Measurements from ENCODE around the gene NBEAL2. TPM values are rescaled to one million over a fixed set of nuclear protein-coding genes. Genes with fewer than 3 reads are reported as not detected.

Gene NBEAL2
- total and polyA plus RNA-seq, 3 donors from 2014 or later, result 16.2 to 44.8 (median 40.2) TPM

DNA sequence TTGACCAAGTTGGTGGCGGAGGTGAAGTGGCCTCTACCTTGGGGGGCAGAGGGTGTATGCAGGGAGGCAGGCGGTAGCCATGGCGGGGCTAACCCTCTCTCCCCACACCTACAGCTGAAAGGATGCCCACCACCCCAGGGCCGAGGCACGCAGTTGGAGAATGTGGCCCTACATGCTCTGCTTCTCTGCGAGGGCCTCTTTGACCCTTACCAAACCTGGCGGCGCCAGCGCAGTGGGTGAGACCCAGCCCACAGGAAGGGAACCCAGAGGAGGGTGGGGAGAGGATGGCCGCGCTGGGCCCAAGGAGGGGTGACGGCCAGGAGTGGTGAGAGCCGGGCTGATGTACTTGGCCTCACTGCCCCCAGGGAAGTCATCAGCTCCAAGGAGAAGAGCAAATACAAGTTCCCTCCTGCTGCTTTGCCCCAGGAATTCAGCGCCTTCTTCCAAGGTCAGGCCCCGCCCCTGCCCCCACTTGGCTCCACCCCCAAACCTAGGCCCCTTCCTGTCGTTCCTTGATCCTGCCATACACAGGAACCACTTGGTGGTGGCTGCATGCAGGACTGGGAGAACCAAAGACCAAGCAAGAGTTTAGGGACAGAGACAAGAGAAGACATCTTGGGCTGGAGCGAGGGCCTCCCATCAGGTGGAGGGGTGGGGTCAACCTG is 9.8 kb downstream of the NBEAL2 start:
- Histone ChIP-seq H3K36me3 (ENCODE audit: low read depth, missing control alignments) (no peaks in the 10 kb centered on the region), H3K4me1 (no peaks in the 10 kb centered on the region), H3K9me3 (no peaks in the 10 kb centered on the region), H3K27me3 (no peaks in the 10 kb centered on the region), H3K4me3 (no peak overlapping the region), H3K27ac (no peak overlapping the region)
- 87 to 89% methylated on average over 10 to 17 of the region's 17 CpGs for WGBS, 2 donors
- TF ChIP-seq, protein P1, sequence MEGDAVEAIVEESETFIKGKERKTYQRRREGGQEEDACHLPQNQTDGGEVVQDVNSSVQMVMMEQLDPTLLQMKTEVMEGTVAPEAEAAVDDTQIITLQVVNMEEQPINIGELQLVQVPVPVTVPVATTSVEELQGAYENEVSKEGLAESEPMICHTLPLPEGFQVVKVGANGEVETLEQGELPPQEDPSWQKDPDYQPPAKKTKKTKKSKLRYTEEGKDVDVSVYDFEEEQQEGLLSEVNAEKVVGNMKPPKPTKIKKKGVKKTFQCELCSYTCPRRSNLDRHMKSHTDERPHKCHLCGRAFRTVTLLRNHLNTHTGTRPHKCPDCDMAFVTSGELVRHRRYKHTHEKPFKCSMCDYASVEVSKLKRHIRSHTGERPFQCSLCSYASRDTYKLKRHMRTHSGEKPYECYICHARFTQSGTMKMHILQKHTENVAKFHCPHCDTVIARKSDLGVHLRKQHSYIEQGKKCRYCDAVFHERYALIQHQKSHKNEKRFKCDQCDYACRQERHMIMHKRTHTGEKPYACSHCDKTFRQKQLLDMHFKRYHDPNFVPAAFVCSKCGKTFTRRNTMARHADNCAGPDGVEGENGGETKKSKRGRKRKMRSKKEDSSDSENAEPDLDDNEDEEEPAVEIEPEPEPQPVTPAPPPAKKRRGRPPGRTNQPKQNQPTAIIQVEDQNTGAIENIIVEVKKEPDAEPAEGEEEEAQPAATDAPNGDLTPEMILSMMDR (IDR thresholded peaks at IDR 0.05), result no peak
- no peak for TF ChIP-seq POLR2A (IDR thresholded peaks at IDR 0.05)
- intact Hi-C loops (cut with DNase I; ENCODE audit: low total_unique reads), result no loop called here
- no peak for DNase-seq

DNA sequence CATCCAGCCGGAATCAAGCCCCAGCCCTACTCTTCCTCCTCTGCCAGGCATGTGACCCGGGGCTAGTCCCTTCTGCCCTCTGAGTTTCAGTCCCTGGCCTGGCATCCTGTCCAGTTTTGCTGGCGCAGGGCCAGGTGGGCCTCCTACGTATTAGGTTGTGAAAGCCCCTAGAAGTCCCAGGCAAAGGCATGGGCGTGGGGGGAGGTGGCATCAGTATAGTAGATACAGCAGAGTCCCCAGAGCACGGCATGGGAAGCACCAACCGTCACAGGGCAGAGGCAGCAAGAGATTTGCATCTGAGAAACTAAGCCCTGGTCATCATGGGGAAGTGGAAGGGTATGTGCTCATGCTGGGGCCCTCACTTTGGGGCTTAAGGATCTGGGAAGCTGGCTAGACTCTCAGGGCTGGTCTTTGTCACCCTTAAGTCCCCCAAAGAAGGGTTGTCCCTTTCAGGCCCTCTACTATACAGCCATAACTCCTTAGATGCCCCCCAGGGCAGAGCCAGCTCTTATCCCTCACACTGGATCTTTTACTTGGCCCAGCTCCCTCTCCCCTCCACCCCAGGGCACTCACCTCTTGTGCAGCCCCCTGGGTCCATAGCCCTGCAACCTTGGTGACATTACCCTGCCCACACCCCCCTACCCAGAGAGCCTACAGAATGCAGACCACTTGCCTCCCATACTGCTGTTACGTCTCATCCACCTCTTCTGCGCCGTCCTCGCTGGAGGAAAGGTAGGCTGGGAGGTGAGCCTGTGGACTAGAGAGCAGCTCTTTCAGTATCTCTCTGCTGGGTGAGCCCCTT is 11.3 kb downstream of the NBEAL2 start:
- DNase-seq, result peak; percentile 39
- intact Hi-C loops (cut with DNase I; ENCODE audit: low total_unique reads), result no loop called here
- WGBS, 2 donors, result 78% methylated on average over 9 to 11 of the region's 11 CpGs
- no peak overlapping the region for H3K27ac ChIP-seq
- H3K36me3 ChIP-seq (ENCODE audit: low read depth, missing control alignments), result no peaks in the 10 kb centered on the region
- H3K4me1 ChIP-seq, result no peaks in the 10 kb centered on the region
- no peak overlapping the region for H3K4me3 ChIP-seq
- H3K9me3 ChIP-seq, result no peaks in the 10 kb centered on the region
- no peak for TF ChIP-seq POLR2A (IDR thresholded peaks at IDR 0.05)
- TF ChIP-seq, protein P1 (IDR thresholded peaks at IDR 0.05), result no peak
- H3K27me3 ChIP-seq, result no peaks in the 10 kb centered on the region

DNA sequence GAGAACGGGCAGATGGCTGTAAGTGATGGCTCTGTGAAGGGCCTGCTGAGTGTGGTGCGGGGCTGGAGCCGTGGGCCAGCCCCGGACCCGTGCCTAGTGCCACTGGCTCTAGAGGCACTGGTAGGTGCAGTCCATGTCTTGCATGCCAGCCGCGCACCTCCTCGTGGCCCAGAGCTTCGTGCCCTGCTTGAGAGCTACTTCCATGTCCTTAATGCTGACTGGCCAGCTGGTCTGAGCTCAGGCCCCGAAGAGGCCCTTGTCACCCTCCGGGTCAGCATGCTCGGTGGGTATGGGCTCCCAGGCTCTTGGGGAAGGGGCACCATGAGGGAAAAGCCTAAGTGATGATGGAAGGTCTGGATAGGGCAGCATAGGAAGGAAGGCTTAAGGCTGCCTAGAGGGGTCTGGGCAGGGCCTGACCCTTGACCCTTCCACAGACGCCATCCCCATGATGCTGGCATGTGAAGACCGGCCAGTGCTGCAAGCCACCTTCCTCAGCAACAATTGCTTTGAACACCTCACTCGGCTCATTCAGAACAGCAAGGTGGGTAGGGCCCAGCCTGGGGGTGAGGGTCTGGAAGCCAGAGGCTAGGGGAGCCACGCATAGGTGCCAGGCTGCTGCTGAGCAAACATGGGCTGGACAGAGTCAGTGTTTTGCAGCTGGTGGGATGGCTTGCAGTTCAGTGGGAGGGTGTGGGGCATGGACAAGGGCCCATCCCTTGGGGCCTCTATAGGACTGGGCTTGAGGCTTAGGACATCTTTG is 12.1 kb downstream of the NBEAL2 start:
- intact Hi-C loops (cut with DNase I; ENCODE audit: low total_unique reads), result no loop called here
- 96 to 97% methylated on average over 12 to 16 of the region's 16 CpGs for WGBS, 2 donors
- Histone ChIP-seq H3K4me1 (no peaks in the 10 kb centered on the region), H3K27me3 (no peaks in the 10 kb centered on the region), H3K9me3 (no peaks in the 10 kb centered on the region), H3K27ac (no peak overlapping the region), H3K4me3 (no peak overlapping the region), H3K36me3 (ENCODE audit: low read depth, missing control alignments) (no peaks in the 10 kb centered on the region)
- DNase-seq, result no peak
- TF ChIP-seq, protein P1 (IDR thresholded peaks at IDR 0.05), result no peak
- no peak for TF ChIP-seq POLR2A (IDR thresholded peaks at IDR 0.05)

DNA sequence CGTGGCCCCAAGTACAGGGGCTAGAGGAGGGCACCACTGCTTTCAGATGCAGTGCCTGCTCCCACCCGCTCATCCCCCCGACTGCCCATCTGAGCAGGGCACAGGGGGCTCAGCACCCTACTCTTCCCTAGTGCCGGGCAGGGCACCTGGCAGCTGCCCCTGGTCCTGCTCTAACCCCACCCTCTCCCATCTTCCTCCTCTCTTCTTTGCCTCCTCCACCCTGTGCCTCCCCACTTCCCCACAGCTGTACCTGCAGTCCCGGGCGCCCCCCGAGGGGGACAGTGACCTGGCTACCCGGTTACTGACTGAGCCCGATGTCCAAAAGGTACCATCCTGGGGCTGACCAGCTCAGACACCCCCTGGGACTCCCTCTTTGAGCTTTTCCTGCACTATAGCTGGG is 12.8 kb downstream of the NBEAL2 start:
- no peak for DNase-seq
- intact Hi-C loops (cut with DNase I; ENCODE audit: low total_unique reads), result no loop called here
- no peaks in the 10 kb centered on the region for H3K36me3 ChIP-seq (ENCODE audit: low read depth, missing control alignments)

More for the DNA sequence above, 12.8 kb downstream of the NBEAL2 start:
- TF ChIP-seq, protein P1 (IDR thresholded peaks at IDR 0.05), result no peak
- TF ChIP-seq POLR2A (IDR thresholded peaks at IDR 0.05), result no peak
- H3K27me3 ChIP-seq, result no peaks in the 10 kb centered on the region
- no peaks in the 10 kb centered on the region for H3K4me1 ChIP-seq
- H3K9me3 ChIP-seq, result no peaks in the 10 kb centered on the region
- 88 to 95% methylated on average over 9 of the region's 9 CpGs for WGBS, 2 donors
- H3K4me3 ChIP-seq, result no peak overlapping the region
- no peak overlapping the region for H3K27ac ChIP-seq

Data from testis (tissue), 3 donors.